Neural progenitor cell (in vitro differentiated cells): ENCODE results near the gene TCF4. TPM values are rescaled to one million over a fixed set of nuclear protein-coding genes. Genes with fewer than 3 reads are reported as not detected.

ENCODE experiments used
- DNase-seq: peaks from one replicate; pipeline ENCODE4 v3.0.0-alpha.2; 2016; ENCODE audit warnings: low spot score
- H2AFZ ChIP-seq: fragments of 200-600 bp; sonication (generic); replicated peaks from 2 replicates; pipeline ENCODE4 v1.6.1; 2016; ENCODE audit warnings: antibody characterized with exemption
- H3F3A ChIP-seq: fragments of 200-600 bp; sonication (generic); 2 replicates; pipeline ENCODE4 v1.6.1; 2016; ENCODE audit warnings: antibody characterized with exemption, low read depth
- H3K27ac ChIP-seq: fragments of 200-600 bp; sonication (generic); 2 replicates; pipeline ENCODE4 v1.5.1; 2016; ENCODE audit warnings: mild to moderate bottlenecking
- H3K27me3 ChIP-seq: fragments of 200-600 bp; sonication (generic); 2 replicates; pipeline ENCODE4 v1.6.1; 2016; ENCODE audit warnings: mild to moderate bottlenecking, moderate library complexity
- H3K36me3 ChIP-seq: fragments of 200-600 bp; sonication (generic); 2 replicates; pipeline ENCODE4 v1.5.1; 2016
- H3K4me1 ChIP-seq: fragments of 200-600 bp; sonication (generic); 2 replicates; pipeline ENCODE4 v1.6.1; 2016; ENCODE audit warnings: mixed run types
- H3K4me2 ChIP-seq: fragments of 200-600 bp; sonication (generic); 2 replicates; pipeline ENCODE4 v1.6.1; 2016
- H3K4me3 ChIP-seq: fragments of 200-600 bp; sonication (generic); 2 replicates; pipeline ENCODE4 v1.5.1; 2016
- H3K79me2 ChIP-seq: fragments of 200-600 bp; sonication (generic); 2 replicates; pipeline ENCODE4 v1.6.1; 2016; ENCODE audit warnings: low read depth
- H3K9ac ChIP-seq: fragments of 200-600 bp; sonication (generic); 2 replicates; pipeline ENCODE4 v1.6.1; 2016
- H3K9me3 ChIP-seq: fragments of 200-600 bp; sonication (generic); 2 replicates; pipeline ENCODE4 v1.5.1; 2016; ENCODE audit warnings: low read depth
- H4K20me1 ChIP-seq: fragments of 200-600 bp; sonication (generic); 2 replicates; pipeline ENCODE4 v1.6.1; 2016; ENCODE audit warnings: low read depth
- H3K27ac Mint-ChIP-seq: 3 replicates; pipeline ENCODE4 v1.8.0; 2021; ENCODE audit warnings: mixed read lengths
- H3K27me3 Mint-ChIP-seq: 2 replicates; pipeline ENCODE4 v1.8.0; 2022; ENCODE audit warnings: low read depth, mild to moderate bottlenecking, inconsistent platforms, moderate library complexity, mixed read lengths; ENCODE audit not compliant: insufficient read depth
- H3K36me3 Mint-ChIP-seq: 3 replicates; pipeline ENCODE4 v1.8.0; 2021; ENCODE audit warnings: mixed read lengths
- H3K4me1 Mint-ChIP-seq: 3 replicates; pipeline ENCODE4 v1.8.0; 2021; ENCODE audit warnings: mixed read lengths
- H3K4me3 Mint-ChIP-seq: 3 replicates; pipeline ENCODE4 v1.8.0; 2021; ENCODE audit warnings: mild to moderate bottlenecking, moderate library complexity, mixed read lengths
- H3K9me3 Mint-ChIP-seq: 3 replicates; pipeline ENCODE4 v1.8.0; 2020; ENCODE audit warnings: mixed read lengths
- EZH2 ChIP-seq: fragments of 200-600 bp; sonication (generic); IDR thresholded peaks from 2 replicates; pipeline ENCODE4 v1.6.1; 2017; ENCODE audit warnings: antibody characterized with exemption, mild to moderate bottlenecking, moderate library complexity
- EZH2phosphoT487 ChIP-seq: fragments of 200-600 bp; sonication (generic); IDR thresholded peaks from 2 replicates; pipeline ENCODE4 v1.6.1; 2017; ENCODE audit warnings: antibody characterized with exemption
- total RNA-seq: library from RNA; depleted of rRNA; stranded (reverse); fragments of >200 nt; gene quantifications from 2 replicates; pipeline ENCODE4 v1.2.3, GENCODE V29; 2015; ENCODE audit warnings: low replicate concordance
- TF ChIP-seq, protein P1 (sequence below): fragments of 200-600 bp; sonication (generic); IDR thresholded peaks from 2 replicates; pipeline ENCODE4 v1.5.1; 2017; ENCODE audit warnings: antibody characterized with exemption, mild to moderate bottlenecking

Gene TCF4
- total RNA-seq, 1 donor from 2014 or later, result 161 TPM

DNA sequence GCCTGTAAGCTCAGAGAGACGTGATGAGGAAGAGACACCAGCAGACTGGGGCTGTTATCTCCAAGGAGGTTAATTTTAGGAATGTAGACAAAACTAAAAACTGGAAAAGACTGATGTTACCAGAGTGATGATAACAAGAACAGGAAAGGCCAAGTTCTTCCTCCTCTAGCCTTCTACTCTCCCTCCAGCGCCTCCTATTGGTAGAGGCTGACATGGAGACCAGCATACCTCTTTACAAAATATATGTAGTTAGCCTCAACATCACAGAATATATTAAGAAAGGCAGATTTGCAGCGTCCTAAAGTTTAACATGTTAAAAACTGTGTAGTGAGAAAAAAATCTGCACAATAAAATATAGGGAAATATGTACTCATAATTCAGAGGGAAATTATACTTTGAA lies 66.0 kb downstream of the TCF4 start:
- H3K27ac Mint-ChIP-seq, result no peak overlapping the region
- Histone ChIP-seq H3K36me3 (peaks cover 6% of the 10 kb centered on the region), H2AFZ (no peak overlapping the region), H3K4me1 (peaks cover 29% of the 10 kb centered on the region), H3K4me3 (no peak overlapping the region), H3K27ac (no peak overlapping the region), H4K20me1 (peaks cover 88% of the 10 kb centered on the region), H3K79me2 (peaks cover 100% of the 10 kb centered on the region), H3K4me2 (no peak overlapping the region), H3K9me3 (no peaks in the 10 kb centered on the region), H3K9ac (no peak overlapping the region), H3F3A (peaks cover 21% of the 10 kb centered on the region), H3K27me3 (no peaks in the 10 kb centered on the region)
- H3K4me1 Mint-ChIP-seq, result peaks cover 9% of the 10 kb centered on the region
- DNase-seq, result peak; percentile 65
- H3K36me3 Mint-ChIP-seq, result peaks cover 34% of the 10 kb centered on the region
- no peaks in the 10 kb centered on the region for H3K9me3 Mint-ChIP-seq
- no peaks in the 10 kb centered on the region for H3K27me3 Mint-ChIP-seq
- H3K4me3 Mint-ChIP-seq, result no peak overlapping the region
- TF ChIP-seq EZH2, result no peak
- TF ChIP-seq, protein P1, sequence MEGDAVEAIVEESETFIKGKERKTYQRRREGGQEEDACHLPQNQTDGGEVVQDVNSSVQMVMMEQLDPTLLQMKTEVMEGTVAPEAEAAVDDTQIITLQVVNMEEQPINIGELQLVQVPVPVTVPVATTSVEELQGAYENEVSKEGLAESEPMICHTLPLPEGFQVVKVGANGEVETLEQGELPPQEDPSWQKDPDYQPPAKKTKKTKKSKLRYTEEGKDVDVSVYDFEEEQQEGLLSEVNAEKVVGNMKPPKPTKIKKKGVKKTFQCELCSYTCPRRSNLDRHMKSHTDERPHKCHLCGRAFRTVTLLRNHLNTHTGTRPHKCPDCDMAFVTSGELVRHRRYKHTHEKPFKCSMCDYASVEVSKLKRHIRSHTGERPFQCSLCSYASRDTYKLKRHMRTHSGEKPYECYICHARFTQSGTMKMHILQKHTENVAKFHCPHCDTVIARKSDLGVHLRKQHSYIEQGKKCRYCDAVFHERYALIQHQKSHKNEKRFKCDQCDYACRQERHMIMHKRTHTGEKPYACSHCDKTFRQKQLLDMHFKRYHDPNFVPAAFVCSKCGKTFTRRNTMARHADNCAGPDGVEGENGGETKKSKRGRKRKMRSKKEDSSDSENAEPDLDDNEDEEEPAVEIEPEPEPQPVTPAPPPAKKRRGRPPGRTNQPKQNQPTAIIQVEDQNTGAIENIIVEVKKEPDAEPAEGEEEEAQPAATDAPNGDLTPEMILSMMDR, result peak; percentile 71

DNA sequence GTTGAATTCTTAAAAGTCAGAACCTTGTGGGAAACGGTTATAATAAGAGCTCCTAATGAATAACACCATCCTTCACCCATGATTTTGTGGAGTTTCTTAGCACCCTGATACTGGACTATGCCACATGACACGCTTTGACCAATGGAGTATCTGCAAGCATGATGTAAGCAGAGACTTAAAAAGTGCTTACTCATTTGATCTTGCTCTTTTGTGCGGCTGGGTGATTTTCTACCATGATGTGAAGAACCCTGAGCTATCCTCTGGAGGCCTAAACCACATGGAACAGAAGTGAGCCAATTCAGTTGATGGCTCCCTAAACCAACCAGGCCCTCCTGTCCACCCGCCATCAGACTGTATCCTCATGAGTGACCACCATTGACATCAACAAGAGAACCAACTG lies 70.9 kb downstream of the TCF4 start:
- TF ChIP-seq EZH2 (no peak), EZH2phosphoT487 (no peak)
- TF ChIP-seq, protein P1, result no peak
- peaks cover 67% of the 10 kb centered on the region for H4K20me1 ChIP-seq
- H3K27ac ChIP-seq, result no peak overlapping the region
- no peaks in the 10 kb centered on the region for H3K9me3 ChIP-seq
- H3K9ac ChIP-seq, result no peak overlapping the region
- Mint-ChIP-seq H3K27me3 (no peaks in the 10 kb centered on the region), H3K4me3 (no peak overlapping the region), H3K36me3 (peaks cover 18% of the 10 kb centered on the region), H3K4me1 (peaks cover 6% of the 10 kb centered on the region), H3K27ac (no peak overlapping the region), H3K9me3 (no peaks in the 10 kb centered on the region)
- peaks cover 97% of the 10 kb centered on the region for H3K79me2 ChIP-seq
- H3K36me3 ChIP-seq, result peaks cover 6% of the 10 kb centered on the region
- no peak overlapping the region for H3K4me3 ChIP-seq
- H3K4me2 ChIP-seq, result no peak overlapping the region
- DNase-seq, result no peak
- H2AFZ ChIP-seq, result no peak overlapping the region
- no peaks in the 10 kb centered on the region for H3K27me3 ChIP-seq
- no peaks in the 10 kb centered on the region for H3K4me1 ChIP-seq
- H3F3A ChIP-seq, result no peaks in the 10 kb centered on the region

DNA sequence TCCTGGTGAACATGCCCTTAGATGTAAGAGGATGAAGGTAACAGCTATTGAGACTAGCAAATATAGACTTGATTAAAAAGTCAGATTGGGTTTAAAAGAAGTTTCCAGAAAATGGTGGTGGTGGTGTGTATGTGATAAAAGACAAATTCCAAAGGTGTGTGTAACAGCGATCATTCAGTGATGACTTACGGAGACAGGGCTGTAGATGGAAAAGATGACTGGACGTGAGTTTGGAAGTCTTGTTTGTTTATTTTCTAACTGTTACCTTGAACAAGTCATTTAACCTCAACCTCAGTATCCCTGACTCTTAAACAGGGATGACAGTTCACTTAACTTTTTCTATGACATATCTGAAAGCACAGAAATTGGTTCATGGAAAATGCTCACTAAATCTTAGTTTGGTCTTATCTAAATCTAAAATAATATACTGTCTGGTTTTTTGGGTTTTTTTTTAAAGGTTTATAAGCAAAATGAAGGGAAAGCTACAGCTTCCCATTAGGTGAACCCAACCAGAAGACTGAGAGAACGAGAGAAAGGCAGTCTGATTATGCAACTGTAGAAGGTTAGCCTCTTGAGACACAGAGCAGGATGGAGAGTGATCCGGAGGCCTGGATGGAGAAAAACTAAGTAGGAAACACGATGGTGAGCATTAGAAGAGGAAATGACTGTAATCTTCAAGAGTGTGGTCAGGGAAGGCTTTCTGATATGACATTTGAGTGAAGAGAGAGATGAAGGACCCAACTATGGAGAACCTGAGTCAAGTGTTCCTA lies 71.9 kb downstream of the TCF4 start:
- TF ChIP-seq EZH2 (no peak), EZH2phosphoT487 (no peak)
- TF ChIP-seq, protein P1, result no peak
- no peak for DNase-seq
- Mint-ChIP-seq H3K9me3 (no peaks in the 10 kb centered on the region), H3K4me1 (peaks cover 6% of the 10 kb centered on the region), H3K27ac (no peak overlapping the region), H3K4me3 (no peak overlapping the region), H3K36me3 (peaks cover 18% of the 10 kb centered on the region), H3K27me3 (no peaks in the 10 kb centered on the region)
- peaks cover 6% of the 10 kb centered on the region for H3K36me3 ChIP-seq
- no peak overlapping the region for H3K4me3 ChIP-seq
- no peak overlapping the region for H3K4me2 ChIP-seq
- H3F3A ChIP-seq, result no peaks in the 10 kb centered on the region
- no peaks in the 10 kb centered on the region for H3K9me3 ChIP-seq
- H2AFZ ChIP-seq, result no peak overlapping the region
- H3K9ac ChIP-seq, result no peak overlapping the region
- H3K27me3 ChIP-seq, result no peaks in the 10 kb centered on the region
- peaks cover 67% of the 10 kb centered on the region for H4K20me1 ChIP-seq
- H3K4me1 ChIP-seq, result peaks cover 6% of the 10 kb centered on the region
- H3K79me2 ChIP-seq, result peaks cover 97% of the 10 kb centered on the region
- no peak overlapping the region for H3K27ac ChIP-seq
